Glomerular endothelial cell (primary cell): Measurements from ENCODE around the gene RELT. TPM values are rescaled to one million over a fixed set of nuclear protein-coding genes. Genes with fewer than 3 reads are reported as not detected.

Source experiments
- DNase-seq: peaks from one replicate; pipeline ENCODE4 v3.0.0-alpha.2; 2011; ENCODE audit warnings: low read depth, low spot score; ENCODE audit errors: extremely low read depth
- total RNA-seq: library from RNA; depleted of rRNA; stranded (reverse); fragments of >200 nt; gene quantifications from 2 replicates; pipeline ENCODE4 v1.2.3, GENCODE V29; 2015

RELT gene
- total RNA-seq, 1 donor from 2014 or later = 18.5 TPM

- DNase-seq = no peak
These were observed 3.7 kb upstream of the RELT start for GRCh38 chr11:73372375-73372993.

- DNase-seq = no peak
These were observed 2.0 kb upstream of the RELT start for GRCh38 chr11:73374151-73374550.

GRCh38 chr11:73375830-73376159, 404 bp upstream of the RELT start:
- no peak for DNase-seq

- no peak for DNase-seq
These were observed 817 bp downstream of the RELT start for GRCh38 chr11:73376803-73377629.

- no peak for DNase-seq
These were observed 3.1 kb downstream of the RELT start for GRCh38 chr11:73379189-73379880.

- no peak for DNase-seq
These were observed 4.1 kb downstream of the RELT start for GRCh38 chr11:73380331-73380730.

- DNase-seq = no peak
These were observed 4.8 kb downstream of the RELT start for GRCh38 chr11:73380897-73381410.

- no peak for DNase-seq
These were observed 5.4 kb downstream of the RELT start for GRCh38 chr11:73381589-73381988.

- DNase-seq = no peak
These were observed 6.0 kb downstream of the RELT start for GRCh38 chr11:73382183-73382582.

- DNase-seq = no peak
These were observed 6.5 kb downstream of the RELT start for GRCh38 chr11:73382747-73383146.

- DNase-seq = no peak
These were observed 7.3 kb downstream of the RELT start for GRCh38 chr11:73383249-73384124.

GRCh38 chr11:73384125-73384441, 7.9 kb downstream of the RELT start:
- no peak for DNase-seq

GRCh38 chr11:73384531-73384871, 8.3 kb downstream of the RELT start:
- DNase-seq = no peak

- no peak for DNase-seq
These were observed 8.9 kb downstream of the RELT start for GRCh38 chr11:73384872-73385689.

GRCh38 chr11:73386016-73386415, 9.8 kb downstream of the RELT start:
- DNase-seq = no peak

- DNase-seq = no peak
These were observed 10.3 kb downstream of the RELT start for GRCh38 chr11:73386546-73386945.

- DNase-seq = no peak
These were observed 11.5 kb downstream of the RELT start for GRCh38 chr11:73387594-73388264.

GRCh38 chr11:73388265-73389133, 12.3 kb downstream of the RELT start:
- DNase-seq = no peak

GRCh38 chr11:73389134-73389525, 12.9 kb downstream of the RELT start:
- DNase-seq = no peak
